H1 (cell line): ENCODE results near the gene CRADD. TPM values are rescaled to one million over a fixed set of nuclear protein-coding genes. Genes with fewer than 3 reads are reported as not detected.

ENCODE experiments used
- EZH2 ChIP-seq: fragments of 200-600 bp; sonication (generic); IDR thresholded peaks from 2 replicates; pipeline ENCODE4 v1.7.1; 2012; ENCODE audit warnings: low read depth, mild to moderate bottlenecking, moderate library complexity, low read length, inconsistent platforms; ENCODE audit not compliant: severe bottlenecking
- GTF2F1 ChIP-seq: IDR thresholded peaks from 2 replicates; pipeline ENCODE4 v1.6.1; 2012; ENCODE audit warnings: low read depth, low read length, improper control_type of control experiment, borderline replicate concordance
- KDM4A ChIP-seq: IDR thresholded peaks from one replicate; pipeline ENCODE4 v1.7.1; 2012; ENCODE audit warnings: low read depth, mild to moderate bottlenecking, moderate library complexity, low read length, inconsistent platforms; ENCODE audit not compliant: severe bottlenecking
- PHF8 ChIP-seq: fragments of 200-600 bp; sonication (generic); conservative IDR thresholded peaks from 2 replicates; pipeline ENCODE4 v1.7.1; 2012; ENCODE audit warnings: low read depth, mild to moderate bottlenecking, inconsistent platforms, low read length, moderate library complexity
- SAP30 ChIP-seq: fragments of 300-600 bp; sonication (generic); IDR thresholded peaks from 2 replicates; pipeline ENCODE4 v1.7.1; 2012; ENCODE audit warnings: low read length, moderate library complexity, mild to moderate bottlenecking, inconsistent platforms; ENCODE audit not compliant: insufficient read depth, insufficient replicate concordance
- SIN3A ChIP-seq, 2 experiments: IDR thresholded peaks in 1 of 2; conservative IDR thresholded peaks in 1 of 2; 2 replicates each; pipeline ENCODE4 v1.6.1; 2011 to 2012; ENCODE audit warnings: low read length in 2 of 2, improper control_type of control experiment in 1 of 2, low read depth in 1 of 2, mild to moderate bottlenecking in 1 of 2
- SIRT6 ChIP-seq: IDR thresholded peaks from one replicate; pipeline ENCODE4 v1.7.1; 2012; ENCODE audit warnings: low read length, inconsistent platforms
- SP1 ChIP-seq: IDR thresholded peaks from 2 replicates; pipeline ENCODE4 v1.6.1; 2011; ENCODE audit warnings: low read depth, low read length
- TAF1 ChIP-seq: IDR thresholded peaks from 2 replicates; pipeline ENCODE4 v1.6.1; 2011; ENCODE audit warnings: mild to moderate bottlenecking, low read depth, low read length
- TAF7 ChIP-seq: optimal IDR thresholded peaks from 2 replicates; pipeline ENCODE3; 2011; ENCODE audit warnings: low read depth, mild to moderate bottlenecking, inconsistent platforms, low read length, moderate library complexity, borderline replicate concordance
- TBP ChIP-seq: IDR thresholded peaks from 2 replicates; pipeline ENCODE4 v1.6.1; 2011; ENCODE audit warnings: low read depth, low read length, improper control_type of control experiment
- polyA plus RNA-seq, 7 experiments: library from polyadenylated mRNA; depleted of rRNA in 3 of 7; stranded (reverse) in 5 of 7; unstranded in 2 of 7; fragments of >200 nt in 5 of 7; fragments of 200-250 nt in 2 of 7; gene quantifications; 1 replicate in 5 of 7; 2 replicates in 1 of 7; 4 replicates in 1 of 7; pipeline versions ENCODE4 v1.2.1 to v1.2.3, GENCODE V29; 2011 to 2013; ENCODE audit warnings: missing spikeins in 2 of 7, mixed read lengths in 2 of 7
- total RNA-seq: library from RNA; stranded (reverse); fragmentation: NEBNext Ultra II Directional; extraction: Animal tissue kit (Norgen Biotek cat#: 25700); gene quantifications from 2 replicates; pipeline ENCODE4 v1.2.1, GENCODE V29; 2021
- TF ChIP-seq, protein P1 (sequence below): fragments of 300-600 bp; sonication (generic); IDR thresholded peaks from 2 replicates; pipeline ENCODE4 v1.7.1; 2012; ENCODE audit warnings: low read length, moderate library complexity, mild to moderate bottlenecking, inconsistent platforms; ENCODE audit not compliant: insufficient replicate concordance

Gene CRADD
- total and polyA plus RNA-seq, 2 of the 8 experiments (the other 6 are each of a cell fraction or from before 2014, with no cell fraction given): 8.1 to 15.4 TPM

- TF ChIP-seq, protein P1, sequence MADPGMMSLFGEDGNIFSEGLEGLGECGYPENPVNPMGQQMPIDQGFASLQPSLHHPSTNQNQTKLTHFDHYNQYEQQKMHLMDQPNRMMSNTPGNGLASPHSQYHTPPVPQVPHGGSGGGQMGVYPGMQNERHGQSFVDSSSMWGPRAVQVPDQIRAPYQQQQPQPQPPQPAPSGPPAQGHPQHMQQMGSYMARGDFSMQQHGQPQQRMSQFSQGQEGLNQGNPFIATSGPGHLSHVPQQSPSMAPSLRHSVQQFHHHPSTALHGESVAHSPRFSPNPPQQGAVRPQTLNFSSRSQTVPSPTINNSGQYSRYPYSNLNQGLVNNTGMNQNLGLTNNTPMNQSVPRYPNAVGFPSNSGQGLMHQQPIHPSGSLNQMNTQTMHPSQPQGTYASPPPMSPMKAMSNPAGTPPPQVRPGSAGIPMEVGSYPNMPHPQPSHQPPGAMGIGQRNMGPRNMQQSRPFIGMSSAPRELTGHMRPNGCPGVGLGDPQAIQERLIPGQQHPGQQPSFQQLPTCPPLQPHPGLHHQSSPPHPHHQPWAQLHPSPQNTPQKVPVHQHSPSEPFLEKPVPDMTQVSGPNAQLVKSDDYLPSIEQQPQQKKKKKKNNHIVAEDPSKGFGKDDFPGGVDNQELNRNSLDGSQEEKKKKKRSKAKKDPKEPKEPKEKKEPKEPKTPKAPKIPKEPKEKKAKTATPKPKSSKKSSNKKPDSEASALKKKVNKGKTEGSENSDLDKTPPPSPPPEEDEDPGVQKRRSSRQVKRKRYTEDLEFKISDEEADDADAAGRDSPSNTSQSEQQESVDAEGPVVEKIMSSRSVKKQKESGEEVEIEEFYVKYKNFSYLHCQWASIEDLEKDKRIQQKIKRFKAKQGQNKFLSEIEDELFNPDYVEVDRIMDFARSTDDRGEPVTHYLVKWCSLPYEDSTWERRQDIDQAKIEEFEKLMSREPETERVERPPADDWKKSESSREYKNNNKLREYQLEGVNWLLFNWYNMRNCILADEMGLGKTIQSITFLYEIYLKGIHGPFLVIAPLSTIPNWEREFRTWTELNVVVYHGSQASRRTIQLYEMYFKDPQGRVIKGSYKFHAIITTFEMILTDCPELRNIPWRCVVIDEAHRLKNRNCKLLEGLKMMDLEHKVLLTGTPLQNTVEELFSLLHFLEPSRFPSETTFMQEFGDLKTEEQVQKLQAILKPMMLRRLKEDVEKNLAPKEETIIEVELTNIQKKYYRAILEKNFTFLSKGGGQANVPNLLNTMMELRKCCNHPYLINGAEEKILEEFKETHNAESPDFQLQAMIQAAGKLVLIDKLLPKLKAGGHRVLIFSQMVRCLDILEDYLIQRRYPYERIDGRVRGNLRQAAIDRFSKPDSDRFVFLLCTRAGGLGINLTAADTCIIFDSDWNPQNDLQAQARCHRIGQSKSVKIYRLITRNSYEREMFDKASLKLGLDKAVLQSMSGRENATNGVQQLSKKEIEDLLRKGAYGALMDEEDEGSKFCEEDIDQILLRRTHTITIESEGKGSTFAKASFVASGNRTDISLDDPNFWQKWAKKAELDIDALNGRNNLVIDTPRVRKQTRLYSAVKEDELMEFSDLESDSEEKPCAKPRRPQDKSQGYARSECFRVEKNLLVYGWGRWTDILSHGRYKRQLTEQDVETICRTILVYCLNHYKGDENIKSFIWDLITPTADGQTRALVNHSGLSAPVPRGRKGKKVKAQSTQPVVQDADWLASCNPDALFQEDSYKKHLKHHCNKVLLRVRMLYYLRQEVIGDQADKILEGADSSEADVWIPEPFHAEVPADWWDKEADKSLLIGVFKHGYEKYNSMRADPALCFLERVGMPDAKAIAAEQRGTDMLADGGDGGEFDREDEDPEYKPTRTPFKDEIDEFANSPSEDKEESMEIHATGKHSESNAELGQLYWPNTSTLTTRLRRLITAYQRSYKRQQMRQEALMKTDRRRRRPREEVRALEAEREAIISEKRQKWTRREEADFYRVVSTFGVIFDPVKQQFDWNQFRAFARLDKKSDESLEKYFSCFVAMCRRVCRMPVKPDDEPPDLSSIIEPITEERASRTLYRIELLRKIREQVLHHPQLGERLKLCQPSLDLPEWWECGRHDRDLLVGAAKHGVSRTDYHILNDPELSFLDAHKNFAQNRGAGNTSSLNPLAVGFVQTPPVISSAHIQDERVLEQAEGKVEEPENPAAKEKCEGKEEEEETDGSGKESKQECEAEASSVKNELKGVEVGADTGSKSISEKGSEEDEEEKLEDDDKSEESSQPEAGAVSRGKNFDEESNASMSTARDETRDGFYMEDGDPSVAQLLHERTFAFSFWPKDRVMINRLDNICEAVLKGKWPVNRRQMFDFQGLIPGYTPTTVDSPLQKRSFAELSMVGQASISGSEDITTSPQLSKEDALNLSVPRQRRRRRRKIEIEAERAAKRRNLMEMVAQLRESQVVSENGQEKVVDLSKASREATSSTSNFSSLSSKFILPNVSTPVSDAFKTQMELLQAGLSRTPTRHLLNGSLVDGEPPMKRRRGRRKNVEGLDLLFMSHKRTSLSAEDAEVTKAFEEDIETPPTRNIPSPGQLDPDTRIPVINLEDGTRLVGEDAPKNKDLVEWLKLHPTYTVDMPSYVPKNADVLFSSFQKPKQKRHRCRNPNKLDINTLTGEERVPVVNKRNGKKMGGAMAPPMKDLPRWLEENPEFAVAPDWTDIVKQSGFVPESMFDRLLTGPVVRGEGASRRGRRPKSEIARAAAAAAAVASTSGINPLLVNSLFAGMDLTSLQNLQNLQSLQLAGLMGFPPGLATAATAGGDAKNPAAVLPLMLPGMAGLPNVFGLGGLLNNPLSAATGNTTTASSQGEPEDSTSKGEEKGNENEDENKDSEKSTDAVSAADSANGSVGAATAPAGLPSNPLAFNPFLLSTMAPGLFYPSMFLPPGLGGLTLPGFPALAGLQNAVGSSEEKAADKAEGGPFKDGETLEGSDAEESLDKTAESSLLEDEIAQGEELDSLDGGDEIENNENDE: no peak
- TF ChIP-seq PHF8: no peak
- no peak for TF ChIP-seq TAF1
- TF ChIP-seq TBP: no peak
- TF ChIP-seq KDM4A: no peak
- TF ChIP-seq SAP30: no peak
- TF ChIP-seq SIN3A (conservative IDR thresholded peaks at IDR 0.05 in 1 of 2, IDR thresholded peaks at IDR 0.05 in 1 of 2; ENCODE audit: low read depth in 1 of 2, low read length in 2 of 2): no peak
- TF ChIP-seq EZH2: no peak
- no peak for TF ChIP-seq GTF2F1
- no peak for TF ChIP-seq SIRT6
- TF ChIP-seq TAF7: no peak
- no peak for TF ChIP-seq SP1
Observed at GRCh38 chr12:93733358-93733757, 56.2 kb downstream of the CRADD start (continued).
